Body of pancreas (tissue), 4 donors: ENCODE measurements around the gene CACNG7.

Experiments
- POLR2A ChIP-seq, 3 donors: fragments of 450-650 bp; IDR thresholded peaks; one replicate each; pipeline ENCODE4 v1.6.1; 2016; ENCODE audit warnings: antibody characterized with exemption in 3 of 3, mild to moderate bottlenecking in 2 of 3
- TF ChIP-seq, protein P1 (sequence below), 7 experiments: fragments of 450-650 bp in 4 of 7; fragments of 200-600 bp in 3 of 7; sonication (generic) in 3 of 7; IDR thresholded peaks; one replicate each; pipeline ENCODE4 v1.5.1; 2016 to 2019; ENCODE audit warnings: antibody characterized with exemption in 7 of 7

GRCh38 chr19:53873773-53874605, 35.1 kb upstream of the CACNG7 start:
- TF ChIP-seq, protein P1, sequence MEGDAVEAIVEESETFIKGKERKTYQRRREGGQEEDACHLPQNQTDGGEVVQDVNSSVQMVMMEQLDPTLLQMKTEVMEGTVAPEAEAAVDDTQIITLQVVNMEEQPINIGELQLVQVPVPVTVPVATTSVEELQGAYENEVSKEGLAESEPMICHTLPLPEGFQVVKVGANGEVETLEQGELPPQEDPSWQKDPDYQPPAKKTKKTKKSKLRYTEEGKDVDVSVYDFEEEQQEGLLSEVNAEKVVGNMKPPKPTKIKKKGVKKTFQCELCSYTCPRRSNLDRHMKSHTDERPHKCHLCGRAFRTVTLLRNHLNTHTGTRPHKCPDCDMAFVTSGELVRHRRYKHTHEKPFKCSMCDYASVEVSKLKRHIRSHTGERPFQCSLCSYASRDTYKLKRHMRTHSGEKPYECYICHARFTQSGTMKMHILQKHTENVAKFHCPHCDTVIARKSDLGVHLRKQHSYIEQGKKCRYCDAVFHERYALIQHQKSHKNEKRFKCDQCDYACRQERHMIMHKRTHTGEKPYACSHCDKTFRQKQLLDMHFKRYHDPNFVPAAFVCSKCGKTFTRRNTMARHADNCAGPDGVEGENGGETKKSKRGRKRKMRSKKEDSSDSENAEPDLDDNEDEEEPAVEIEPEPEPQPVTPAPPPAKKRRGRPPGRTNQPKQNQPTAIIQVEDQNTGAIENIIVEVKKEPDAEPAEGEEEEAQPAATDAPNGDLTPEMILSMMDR (IDR thresholded peaks at IDR 0.05) = no peak
- no peak for TF ChIP-seq POLR2A (IDR thresholded peaks at IDR 0.05)
